IMR-90 (cell line): ENCODE measurements around the gene ABCA8. TPM values are rescaled to one million over a fixed set of nuclear protein-coding genes. Genes with fewer than 3 reads are reported as not detected.

Experiments
- ATAC-seq: fragments of 200-7000 bp; cut with Tn5 transposase; 2 replicates; pipeline ENCODE4 v1.9.1; 2020; ENCODE audit warnings: low read depth, mild to moderate bottlenecking, moderate library complexity
- BruUV-seq: library from RNA; stranded (reverse); fragments of 400-500 nt; replicated peaks from 2 replicates; lab custom pipeline; 2021; lab: Mats Ljungman, UMichigan
- CTCF ChIA-PET: fragments of 300-600 bp; formaldehyde crosslinking; extraction: SDS; loops from one replicate; lab custom pipeline; 2021; ENCODE audit warnings: antibody characterized with exemption; lab: Yijun Ruan, JAX
- POLR2A ChIA-PET: fragments of 300-600 bp; sonication (Branson Sonifier 250); formaldehyde crosslinking; loops from one replicate; lab custom pipeline; 2022; ENCODE audit warnings: antibody characterized with exemption; ENCODE audit not compliant: unreplicated experiment; lab: Charles Lee
- DNase-seq: peaks from one replicate; pipeline ENCODE4 v3.0.0; 2013
- H2AFZ ChIP-seq: replicated peaks from 2 replicates; pipeline ENCODE3; 2013; ENCODE audit warnings: low read length, mild to moderate bottlenecking; ENCODE audit not compliant: poor library complexity
- H2AK5ac ChIP-seq: 2 replicates; pipeline ENCODE4 v1.6.1; 2013; ENCODE audit warnings: low read depth, low read length, inconsistent platforms
- H2AK9ac ChIP-seq: replicated peaks from 2 replicates; pipeline ENCODE3; 2013; ENCODE audit warnings: mild to moderate bottlenecking, low read depth, low read length, moderate library complexity; ENCODE audit not compliant: poor library complexity
- H2BK120ac ChIP-seq: 2 replicates; pipeline ENCODE4 v1.6.1; 2013; ENCODE audit warnings: low read depth, low read length, inconsistent platforms
- H2BK15ac ChIP-seq: 3 replicates; pipeline ENCODE4 v1.6.1; 2013; ENCODE audit warnings: low read depth, low read length, inconsistent platforms
- H2BK20ac ChIP-seq: 2 replicates; pipeline ENCODE4 v1.6.1; 2013; ENCODE audit warnings: low read depth, mild to moderate bottlenecking, inconsistent platforms, low read length, moderate library complexity
- H2BK5ac ChIP-seq: 2 replicates; pipeline ENCODE4 v1.6.1; 2013; ENCODE audit warnings: mild to moderate bottlenecking, low read depth, low read length, inconsistent platforms; ENCODE audit not compliant: poor library complexity, severe bottlenecking
- H3K14ac ChIP-seq: replicated peaks from 2 replicates; pipeline ENCODE4 v1.6.1; 2013; ENCODE audit warnings: low read depth, low read length, inconsistent platforms
- H3K18ac ChIP-seq: 2 replicates; pipeline ENCODE4 v1.6.1; 2013; ENCODE audit warnings: low read depth, low read length, control low read depth
- H3K23ac ChIP-seq: 2 replicates; pipeline ENCODE4 v1.6.1; 2013; ENCODE audit warnings: low read depth, low read length, inconsistent platforms
- H3K27ac ChIP-seq: 2 replicates; pipeline ENCODE4 v1.5.1; 2013; ENCODE audit warnings: mild to moderate bottlenecking, control low read depth, low read length; ENCODE audit not compliant: insufficient read depth
- H3K27me3 ChIP-seq: 2 replicates; pipeline ENCODE4 v1.6.1; 2013; ENCODE audit warnings: low read length; ENCODE audit not compliant: control insufficient read depth, insufficient read depth
- H3K36me3 ChIP-seq: 2 replicates; pipeline ENCODE4 v1.6.1; 2013; ENCODE audit warnings: low read length, mixed read lengths; ENCODE audit not compliant: control insufficient read depth, insufficient read depth
- H3K4ac ChIP-seq: 2 replicates; pipeline ENCODE4 v1.6.1; 2013; ENCODE audit warnings: low read depth, low read length, inconsistent platforms
- H3K4me1 ChIP-seq: 2 replicates; pipeline ENCODE4 v1.6.1; 2013; ENCODE audit warnings: low read length, mixed read lengths; ENCODE audit not compliant: control insufficient read depth, insufficient read depth
- H3K4me2 ChIP-seq: 2 replicates; pipeline ENCODE4 v1.6.1; 2013; ENCODE audit warnings: low read depth, mild to moderate bottlenecking, control low read depth, low read length, moderate library complexity
- H3K4me3 ChIP-seq: 2 replicates; pipeline ENCODE4 v1.5.1; 2013; ENCODE audit warnings: low read depth, mild to moderate bottlenecking, control low read depth, low read length, moderate library complexity; ENCODE audit not compliant: insufficient read depth
- H3K56ac ChIP-seq: 2 replicates; pipeline ENCODE4 v1.6.1; 2013; ENCODE audit warnings: low read length, inconsistent platforms; ENCODE audit not compliant: insufficient read depth; ENCODE audit errors: extremely low read depth
- H3K79me1 ChIP-seq, 2 experiments: 2 replicates each; pipeline ENCODE4 v1.6.1; 2013; ENCODE audit warnings: low read length in 2 of 2, inconsistent platforms in 1 of 2, low read depth in 1 of 2
- H3K9ac ChIP-seq: 2 replicates; pipeline ENCODE4 v1.6.1; 2013; ENCODE audit warnings: low read depth, low read length, control low read depth
- H3K9me1 ChIP-seq: 2 replicates; pipeline ENCODE4 v1.6.1; 2013; ENCODE audit warnings: low read length, inconsistent platforms; ENCODE audit not compliant: insufficient read depth
- H3K9me3 ChIP-seq: 2 replicates; pipeline ENCODE4 v1.6.1; 2013; ENCODE audit warnings: low read length; ENCODE audit not compliant: control insufficient read depth, insufficient read depth
- H4K20me1 ChIP-seq: 2 replicates; pipeline ENCODE4 v1.6.1; 2013; ENCODE audit warnings: low read length, inconsistent platforms; ENCODE audit not compliant: insufficient read depth
- H4K5ac ChIP-seq: 2 replicates; pipeline ENCODE4 v1.6.1; 2013; ENCODE audit warnings: mild to moderate bottlenecking, low read depth, low read length, control low read depth
- H4K8ac ChIP-seq, 2 experiments: 2 replicates each; pipeline ENCODE4 v1.6.1; 2013; ENCODE audit warnings: low read depth in 2 of 2, low read length in 2 of 2, control low read depth in 1 of 2, inconsistent platforms in 1 of 2
- H4K91ac ChIP-seq: 2 replicates; pipeline ENCODE4 v1.6.1; 2013; ENCODE audit warnings: low read depth, low read length, inconsistent platforms; ENCODE audit not compliant: insufficient read depth
- BHLHE40 ChIP-seq: fragments of 150-350 bp; IDR thresholded peaks from 2 replicates; pipeline ENCODE4 v1.6.1; 2016; ENCODE audit warnings: mild to moderate bottlenecking, low read depth, low read length
- CHD1 ChIP-seq: IDR thresholded peaks from 2 replicates; pipeline ENCODE4 v1.6.1; 2012; ENCODE audit warnings: low read depth, low read length, improper control_type of control experiment
- CTCF ChIP-seq: conservative IDR thresholded peaks from 2 replicates; pipeline ENCODE4 v1.5.1; 2012; ENCODE audit warnings: mild to moderate bottlenecking, low read depth, low read length, improper control_type of control experiment
- MXI1 ChIP-seq: IDR thresholded peaks from 2 replicates; pipeline ENCODE4 v1.6.1; 2012; ENCODE audit warnings: low read depth, mild to moderate bottlenecking, low read length, moderate library complexity, borderline replicate concordance
- NFE2L2 ChIP-seq: fragments of 150-350 bp; IDR thresholded peaks from 2 replicates; pipeline ENCODE4 v1.6.1; 2016; ENCODE audit warnings: low read depth, mild to moderate bottlenecking, low read length
- POLR2A ChIP-seq: IDR thresholded peaks from 2 replicates; pipeline ENCODE4 v1.6.1; 2012; ENCODE audit warnings: mild to moderate bottlenecking, low read depth, low read length
- SMC3 ChIP-seq: fragments of 150-350 bp; IDR thresholded peaks from 2 replicates; pipeline ENCODE4 v1.6.1; 2016; ENCODE audit warnings: low read depth, mild to moderate bottlenecking, antibody characterized with exemption, low read length, moderate library complexity
- USF2 ChIP-seq: fragments of 150-350 bp; IDR thresholded peaks from 2 replicates; pipeline ENCODE4 v1.6.1; 2017; ENCODE audit warnings: mild to moderate bottlenecking, antibody characterized with exemption, low read length, low read depth
- WGBS, 2 experiments: methylation state at CpG; one replicate each; pipeline versions ENCODE4 v1.1.5 to v1.1.7; 2013; ENCODE audit warnings: missing lambda C conversion rate in 2 of 2; ENCODE audit not compliant: insufficient read length in 1 of 2; ENCODE audit errors: extremely low coverage in 2 of 2; 5-methylcytosine and 5-hydroxymethylcytosine counted together
- dilution Hi-C: fragments of 300-500 bp; cut with HindIII; formaldehyde crosslinking; loops from one replicate; pipeline ENCODE4 v1.14.3; 2018; ENCODE audit warnings: low sequenced_read_pairs; ENCODE audit not compliant: unreplicated experiment
- in situ Hi-C: fragments of 300-500 bp; cut with MboI; formaldehyde crosslinking; loops from 3 replicates; pipeline ENCODE4 v1.14.3; 2019; ENCODE audit warnings: low sequenced_read_pairs, inconsistent platforms, mixed read lengths
- intact Hi-C: fragments of 100-400 bp; cut with micrococcal nuclease; formaldehyde crosslinking; loops from 2 replicates; pipeline ENCODE4 v1.10.0; 2022
- polyA plus RNA-seq, 3 experiments: library from polyadenylated mRNA; depleted of rRNA; stranded (reverse); fragments of >200 nt; gene quantifications; 2 replicates each; pipeline ENCODE4 v1.2.3, GENCODE V29; 2012; ENCODE audit warnings: low replicate concordance in 1 of 3
- total RNA-seq: library from RNA; depleted of rRNA; stranded (reverse); fragments of >200 nt; gene quantifications from 2 replicates; pipeline ENCODE4 v1.2.3, GENCODE V29; 2012

ABCA8 gene
- total and polyA plus RNA-seq, 2 of the 4 experiments (the other 2 are of a cell fraction) = 1.8 TPM

GRCh38 chr17:68944435-68945035 lies 10.7 kb downstream of the ABCA8 start:
- no peaks in the 10 kb centered on the region for H3K9me1 ChIP-seq
- BruUV-seq = no TSS peak
- CTCF ChIA-PET = interaction anchor here (1.3 kb wide), 1 partner anchor 12 kb away, joined by 4 read pairs; no protein-coding TSS in a partner anchor

More at GRCh38 chr17:68944435-68945035, 10.7 kb downstream of the ABCA8 start:
- H2AK9ac ChIP-seq = no peak overlapping the region
- H4K5ac ChIP-seq = no peak overlapping the region
- no peaks in the 10 kb centered on the region for H3K4me1 ChIP-seq
- no peak overlapping the region for H3K18ac ChIP-seq
- H2BK5ac ChIP-seq = no peak overlapping the region
- no peak overlapping the region for H2BK120ac ChIP-seq
- H4K20me1 ChIP-seq = no peaks in the 10 kb centered on the region
- H2BK20ac ChIP-seq = no peak overlapping the region
- no peaks in the 10 kb centered on the region for H3K79me1 ChIP-seq
- H3K4me2 ChIP-seq = no peak overlapping the region
- no peak for DNase-seq
- no peak overlapping the region for H3K14ac ChIP-seq
- H3K56ac ChIP-seq = no peak overlapping the region
- no peaks in the 10 kb centered on the region for H3K27me3 ChIP-seq
- ATAC-seq = no peak
- H3K9ac ChIP-seq = no peak overlapping the region
- no peak overlapping the region for H3K4ac ChIP-seq
- H3K23ac ChIP-seq = no peak overlapping the region
- H4K91ac ChIP-seq = no peak overlapping the region
- no peak for TF ChIP-seq POLR2A
- TF ChIP-seq SMC3 = no peak
- no peak for TF ChIP-seq MXI1
- TF ChIP-seq BHLHE40 = no peak
- no peak for TF ChIP-seq USF2
- TF ChIP-seq NFE2L2 = no peak
- TF ChIP-seq CHD1 = no peak
- no peak for TF ChIP-seq CTCF
- no peak overlapping the region for H3K4me3 ChIP-seq
- H2AFZ ChIP-seq = no peak overlapping the region
- no peaks in the 10 kb centered on the region for H3K36me3 ChIP-seq
- in situ Hi-C loops = no loop called here
- H3K27ac ChIP-seq = no peak overlapping the region
- H4K8ac ChIP-seq = no peak overlapping the region
- dilution Hi-C loops = no loop called here
- POLR2A ChIA-PET = no interaction called here
- intact Hi-C loops = no loop called here
- H3K9me3 ChIP-seq = no peaks in the 10 kb centered on the region
- H2AK5ac ChIP-seq = no peak overlapping the region
- 75% methylated on average over 2 of the region's 6 CpGs; no CpG with 5 or more reads in 1 of the 2 experiments for WGBS, 2 experiments
- H2BK15ac ChIP-seq = no peak overlapping the region
